NCI-H187 treated with DMSO at 0.1 percent for 48 hours (cell line): ENCODE measurements around the gene TMIE.

Experiments used
- DNase-seq: peaks from one replicate; lab custom pipeline; 2025; lab: John Stamatoyannopoulos, UW

The TMIE gene

DNA sequence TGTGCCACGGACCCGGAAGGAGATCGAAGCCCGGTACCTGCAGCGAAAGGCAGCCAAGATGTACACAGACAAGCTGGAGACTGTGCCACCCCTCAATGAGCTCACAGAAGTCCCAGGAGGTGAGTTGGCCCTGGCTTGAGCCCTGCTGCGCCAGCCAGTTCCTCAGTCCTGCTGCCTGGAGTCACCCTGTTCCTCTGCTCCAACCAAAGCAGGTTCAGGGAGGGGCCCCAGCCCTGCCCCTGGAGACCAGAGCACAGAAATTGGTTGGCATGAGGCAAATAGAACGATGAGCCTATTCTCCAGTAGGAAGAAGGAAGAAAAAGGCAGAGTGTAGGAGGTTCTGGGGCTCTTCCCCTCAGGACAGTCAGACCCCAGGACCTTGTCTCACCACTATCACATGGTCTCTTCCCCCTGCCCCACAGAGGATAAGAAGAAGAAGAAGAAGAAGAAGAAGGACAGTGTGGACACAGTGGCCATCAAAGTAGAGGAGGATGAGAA is 8.0 kb downstream of the TMIE start:
- no peak for DNase-seq

DNA sequence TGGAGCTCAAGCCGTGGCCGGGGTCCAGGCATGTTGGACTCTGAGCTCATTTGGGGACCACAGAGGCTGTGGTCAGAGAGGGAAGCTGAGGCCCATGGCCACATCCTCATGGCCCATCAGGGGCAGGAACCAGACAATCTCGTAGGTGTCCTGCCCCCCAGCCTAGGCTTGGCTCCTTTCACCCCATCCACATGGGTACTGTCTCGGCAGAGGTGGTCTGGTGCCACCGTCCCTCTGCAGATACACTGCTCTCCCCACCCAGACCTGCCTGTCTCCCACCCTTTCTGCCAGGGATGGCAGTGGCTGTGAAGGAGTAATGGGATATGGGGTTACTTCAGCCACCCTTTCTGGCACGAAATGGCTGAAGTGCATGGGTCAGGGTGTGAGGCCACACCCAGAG is 8.5 kb downstream of the TMIE start:
- DNase-seq = no peak

DNA sequence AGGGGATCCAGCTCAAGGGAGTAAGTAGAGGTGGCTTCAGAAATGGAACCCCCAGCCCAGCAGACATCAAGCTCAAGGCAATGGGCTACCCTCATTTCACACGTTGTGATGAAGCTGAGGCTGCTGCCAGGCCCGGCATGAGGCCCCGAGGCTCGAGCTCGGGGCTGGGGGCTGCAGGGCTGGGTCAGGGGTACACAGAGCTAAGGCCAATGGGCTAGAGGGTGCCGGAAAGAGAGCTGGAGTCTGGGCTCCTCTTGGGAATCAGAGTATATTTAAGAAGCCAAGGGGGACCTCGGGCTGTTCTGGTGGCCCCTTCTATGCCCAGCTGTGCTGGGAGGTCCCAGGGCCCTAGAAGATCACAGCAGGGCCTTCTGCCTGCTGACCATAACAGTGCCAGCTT is 9.0 kb downstream of the TMIE start:
- no peak for DNase-seq

DNA sequence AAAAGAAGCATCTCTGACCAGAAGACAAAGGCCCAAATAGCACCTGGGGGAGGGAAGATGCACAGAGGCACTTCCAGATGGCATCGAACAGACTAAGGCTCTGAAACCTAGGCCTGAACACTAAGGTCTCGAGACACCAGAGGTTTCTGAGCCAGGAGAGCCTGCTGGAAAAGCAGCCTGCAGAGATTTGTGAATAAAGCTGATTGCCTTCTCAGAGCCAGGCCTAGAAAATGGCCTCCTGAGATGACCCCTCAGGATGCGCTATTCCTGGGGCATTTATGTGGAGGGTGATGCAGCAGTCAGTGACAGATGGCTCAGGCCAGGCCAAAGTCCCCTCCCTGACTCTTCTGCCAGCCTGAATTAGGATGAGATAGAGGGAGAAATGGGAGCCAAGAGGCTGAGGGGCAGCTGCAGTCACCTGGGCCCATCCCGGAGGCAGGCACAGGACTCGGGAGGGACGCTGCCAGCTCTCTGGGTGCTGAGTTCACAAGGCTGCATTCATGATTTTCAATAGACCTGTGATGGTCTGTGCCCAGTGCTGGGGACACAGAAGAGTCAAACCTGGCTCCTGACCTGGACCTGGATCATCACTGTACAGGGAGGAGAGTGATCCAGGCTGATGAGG is 9.6 kb downstream of the TMIE start:
- DNase-seq = no peak

DNA sequence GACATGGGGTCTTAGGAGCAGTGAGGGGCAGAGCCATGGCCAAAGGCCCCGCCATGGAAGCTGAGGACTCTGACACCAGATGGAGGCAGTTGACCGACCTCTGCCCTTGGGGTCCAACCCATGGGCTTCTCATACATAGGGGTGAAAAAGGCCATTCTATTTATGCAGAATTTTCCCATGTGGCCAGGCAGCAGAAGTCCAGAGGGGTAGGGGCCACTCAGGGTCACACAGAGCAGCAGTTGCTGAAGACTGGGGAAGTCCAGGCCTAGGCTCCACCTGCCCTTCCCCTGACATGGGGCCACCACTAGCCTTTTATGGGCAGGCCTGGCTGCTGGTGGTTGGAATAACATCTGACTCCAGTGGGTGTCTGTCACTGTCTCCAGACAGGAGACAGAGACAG is 10.1 kb downstream of the TMIE start:
- no peak for DNase-seq

DNA sequence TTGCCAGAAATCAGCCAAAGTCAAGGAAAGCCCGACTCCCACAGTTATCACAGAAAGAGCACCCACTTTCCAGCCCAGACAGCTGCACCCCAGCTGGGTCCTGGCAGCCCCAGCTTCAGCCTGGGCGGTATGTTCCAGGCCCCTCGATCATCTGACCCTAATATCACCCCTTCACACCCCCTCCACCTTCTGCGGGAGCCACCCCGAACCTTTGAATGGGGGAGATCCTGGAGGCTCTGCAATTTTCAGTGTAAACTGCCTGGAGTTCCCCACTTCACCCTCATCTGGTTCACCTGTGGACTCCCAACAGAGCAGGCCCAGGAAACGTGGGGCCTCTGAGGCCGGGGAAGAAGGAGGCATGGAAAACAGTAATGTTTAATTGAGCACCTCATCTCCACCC is 10.6 kb downstream of the TMIE start:
- DNase-seq = no peak

DNA sequence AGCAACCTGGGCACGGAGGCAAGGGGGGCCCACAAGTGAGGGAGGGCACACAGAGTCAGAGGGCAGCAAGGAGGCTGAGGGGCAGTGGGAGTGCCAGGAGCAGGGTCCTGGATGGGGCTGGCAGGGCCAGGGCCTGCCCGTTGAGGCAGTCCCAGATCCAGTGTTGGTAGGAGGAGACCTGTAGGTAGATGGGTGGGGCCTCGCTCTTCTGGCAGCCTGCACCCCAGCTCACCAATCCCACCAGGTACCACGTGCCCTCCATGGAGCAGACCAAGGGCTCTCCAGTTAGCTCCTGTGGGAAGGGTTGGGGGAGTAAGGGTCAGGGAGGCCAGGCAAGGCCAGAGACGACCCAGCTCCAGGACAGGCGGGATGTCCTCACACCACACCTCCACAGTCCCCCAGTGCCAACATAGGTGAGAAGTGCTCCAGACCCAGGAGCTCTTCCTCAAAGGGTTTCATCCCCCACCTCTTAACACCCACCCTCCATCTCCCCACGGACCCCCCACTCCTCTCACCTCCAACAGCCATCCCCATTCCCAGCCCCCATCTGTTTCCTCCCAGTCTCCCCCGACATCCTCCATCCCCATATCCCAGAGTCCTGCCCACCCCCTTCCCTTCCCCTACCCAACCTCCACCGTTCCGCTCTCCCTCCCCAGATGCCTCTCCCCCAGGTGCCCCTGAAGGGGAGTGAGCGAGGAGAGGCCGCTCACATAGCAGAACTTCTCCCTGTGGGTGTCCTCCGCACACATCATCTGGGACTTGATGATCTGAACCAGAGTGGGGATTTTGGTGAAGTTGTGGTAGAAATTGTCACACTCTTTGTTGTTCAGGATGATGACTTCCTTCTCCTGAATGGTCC is 11.2 kb downstream of the TMIE start:
- DNase-seq = no peak

DNA sequence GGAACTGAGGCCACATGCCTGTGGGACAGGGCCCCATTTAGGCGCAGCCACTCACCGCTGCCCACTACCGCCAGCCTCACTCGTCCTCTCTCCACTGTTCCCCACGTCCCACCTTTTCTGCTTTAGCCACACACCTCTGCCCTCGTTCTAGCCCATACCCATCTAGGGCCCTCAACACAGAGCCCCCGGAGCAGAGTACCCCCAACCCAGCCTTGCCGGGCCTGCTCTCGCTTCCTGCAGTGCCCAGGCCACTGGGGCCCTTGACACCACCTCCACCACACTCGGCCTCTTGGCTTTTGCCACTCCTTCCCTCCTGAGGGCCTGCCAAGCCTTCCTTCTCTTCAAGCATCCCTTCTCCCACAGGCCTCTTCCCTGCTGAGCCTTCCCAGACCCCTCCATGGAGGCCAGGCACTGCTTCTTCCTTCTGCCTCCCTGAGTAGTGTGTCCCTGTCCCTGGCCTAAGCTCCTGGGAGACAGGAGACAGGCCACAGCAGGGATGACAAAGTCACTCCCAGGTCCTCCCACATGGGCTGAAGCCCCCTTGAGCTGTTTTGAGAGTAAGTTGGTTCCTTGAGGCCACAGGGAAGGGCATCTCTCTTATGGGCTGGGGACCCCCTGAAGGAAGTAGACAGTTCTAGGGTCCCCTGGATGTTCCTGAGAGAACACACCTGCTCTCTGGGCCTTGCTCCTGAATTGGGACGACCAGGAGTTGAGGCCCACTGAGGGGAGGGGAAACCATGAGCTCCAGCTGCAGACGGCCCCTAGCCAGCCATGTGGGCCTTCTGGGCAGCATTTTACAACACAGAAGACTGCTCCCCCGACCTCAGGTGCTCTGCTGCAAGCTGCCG is 12.1 kb downstream of the TMIE start:
- no peak for DNase-seq

DNA sequence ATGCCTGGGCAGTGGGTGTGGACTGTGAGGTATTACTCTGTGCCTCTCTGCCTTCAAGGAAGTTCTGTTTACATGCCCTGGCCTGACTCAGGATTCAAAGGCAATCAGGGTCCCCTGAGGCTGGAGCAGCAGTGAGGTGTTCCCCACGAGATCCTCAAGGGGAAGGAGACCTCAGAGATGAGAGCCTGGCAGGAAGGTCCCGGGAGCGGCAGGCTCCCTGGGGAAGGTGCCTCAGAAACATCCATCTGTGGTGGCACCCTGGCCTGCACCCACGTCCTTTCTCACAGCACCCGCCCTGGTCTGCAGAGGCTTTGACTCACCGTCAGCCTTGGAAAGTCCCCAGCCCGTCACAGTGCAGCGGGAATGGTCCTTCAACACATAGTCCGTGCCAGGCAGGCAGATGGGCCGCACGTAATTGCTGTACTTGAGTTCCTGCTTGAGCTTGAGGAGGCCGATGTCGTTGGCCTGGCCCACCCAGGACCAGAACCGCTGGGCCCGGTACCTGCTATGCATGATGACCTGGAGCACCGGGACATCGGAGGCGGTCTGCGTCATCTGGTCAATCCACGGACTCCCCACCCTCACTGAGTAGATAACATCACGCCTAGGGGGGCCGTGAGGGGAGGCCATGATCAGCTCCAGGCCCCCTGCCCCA is 12.8 kb downstream of the TMIE start:
- no peak for DNase-seq

DNA sequence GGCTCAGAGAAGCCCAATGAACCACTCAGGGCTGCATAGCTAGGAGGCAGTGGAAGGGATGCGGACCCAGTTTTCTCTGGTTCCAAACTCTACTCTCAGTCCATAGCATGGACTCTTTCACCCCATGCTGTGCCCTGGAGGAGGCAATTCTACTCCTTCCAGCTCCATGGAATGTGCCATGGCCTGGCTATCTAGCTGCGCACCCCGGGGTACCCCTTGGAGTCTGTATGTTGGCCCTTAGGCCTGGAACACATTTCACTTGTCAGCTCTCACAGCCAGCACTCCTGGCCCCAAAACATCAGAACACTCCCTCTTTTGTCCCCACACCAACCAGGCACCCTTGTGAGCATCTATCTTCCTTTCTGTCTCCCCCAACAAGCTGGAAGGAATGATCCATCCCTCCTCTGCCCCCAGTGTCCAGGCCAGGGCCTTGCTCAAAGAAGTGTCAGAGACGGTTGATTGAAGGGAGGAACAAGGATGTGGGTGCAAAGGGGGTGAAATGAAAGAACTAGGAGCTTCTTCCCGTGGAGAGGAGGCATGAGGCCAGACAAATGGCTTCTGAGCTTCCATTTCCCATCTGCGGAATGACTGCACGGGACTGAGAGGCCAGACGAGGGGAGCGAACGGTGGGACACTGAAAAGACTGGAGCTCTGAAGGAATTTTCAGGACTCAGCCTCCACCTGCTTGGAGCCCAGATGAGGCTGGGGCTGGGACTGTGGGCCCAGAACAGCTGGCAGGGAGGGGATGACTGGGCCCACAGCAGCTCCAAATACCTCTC is 13.7 kb downstream of the TMIE start:
- DNase-seq = no peak

DNA sequence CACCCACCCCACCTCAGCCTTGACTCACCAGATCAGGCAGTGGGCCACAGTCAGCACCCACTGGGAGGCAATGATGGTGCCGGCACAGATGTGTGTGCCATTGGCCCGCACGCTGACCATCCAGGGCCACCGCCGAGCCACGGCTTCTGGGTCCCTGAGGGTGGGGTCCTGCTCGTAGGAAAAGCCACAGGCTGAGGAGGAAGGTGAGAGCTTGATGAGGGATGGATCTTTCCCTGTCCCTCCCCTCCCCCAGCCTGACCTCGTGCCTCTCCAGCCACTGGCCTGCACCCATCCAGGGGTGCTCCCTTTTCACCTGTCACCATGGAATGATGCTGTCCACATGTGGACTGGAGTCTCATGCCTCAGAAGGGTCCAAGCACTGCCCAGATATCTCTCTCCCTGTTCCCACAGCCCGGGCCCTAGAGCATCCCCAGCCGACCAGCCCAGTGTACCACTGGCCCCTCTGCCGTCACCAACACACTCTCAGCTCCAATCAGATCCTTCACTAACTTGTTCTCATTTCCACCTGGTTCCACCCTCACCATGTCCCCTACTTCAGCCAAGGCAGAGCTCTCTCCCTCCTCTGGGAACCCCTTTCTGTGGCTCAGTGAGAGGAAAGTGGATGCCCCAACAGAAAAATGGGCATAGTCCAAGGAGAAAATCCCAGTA is 14.4 kb downstream of the TMIE start:
- no peak for DNase-seq

DNA sequence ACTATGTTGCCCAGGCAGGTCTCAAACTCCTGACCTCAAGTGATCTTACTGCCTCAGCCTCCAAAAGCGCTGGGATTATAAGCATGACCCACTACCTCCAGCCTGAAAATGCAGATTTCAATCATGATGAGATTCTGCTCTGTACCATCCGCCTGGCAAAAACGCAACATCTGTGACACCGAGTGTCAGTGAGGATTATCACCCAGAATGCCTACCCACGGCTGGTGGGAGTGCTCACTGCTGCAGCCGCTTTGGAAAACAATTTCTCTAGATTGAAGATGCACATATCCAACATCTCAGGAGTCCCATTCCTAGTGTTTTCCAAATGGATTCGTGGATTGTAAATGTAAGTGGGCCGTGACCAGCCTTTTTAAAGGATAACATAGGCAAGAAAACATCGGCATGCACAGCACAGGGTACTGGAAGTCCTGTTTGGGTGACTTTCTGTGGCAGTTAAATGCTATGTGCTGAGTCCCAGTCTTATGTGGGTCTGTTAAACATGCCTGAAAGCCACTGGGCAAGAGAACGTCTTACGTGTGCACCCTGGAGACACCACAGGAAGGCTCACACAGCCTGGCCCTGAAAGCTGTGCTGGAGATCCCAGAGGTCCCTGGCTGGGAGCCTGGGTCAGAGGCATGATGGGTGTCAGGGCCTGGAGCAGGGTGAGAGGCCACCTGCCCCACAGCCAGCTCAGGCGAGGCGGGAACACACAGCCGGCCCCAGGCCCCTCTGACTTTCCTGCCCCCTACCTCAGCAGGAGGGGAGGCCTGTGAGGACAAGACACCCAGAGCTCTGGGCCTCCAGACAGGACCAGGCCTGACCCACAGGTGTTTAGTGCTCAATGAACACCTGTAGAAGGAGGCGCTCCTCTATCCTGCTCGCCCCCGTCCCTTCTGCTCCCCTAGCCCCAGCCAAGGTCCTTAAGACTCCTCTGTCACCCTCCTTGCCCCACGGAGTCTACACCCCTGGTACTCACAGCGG is 15.6 kb downstream of the TMIE start:
- no peak for DNase-seq

DNA sequence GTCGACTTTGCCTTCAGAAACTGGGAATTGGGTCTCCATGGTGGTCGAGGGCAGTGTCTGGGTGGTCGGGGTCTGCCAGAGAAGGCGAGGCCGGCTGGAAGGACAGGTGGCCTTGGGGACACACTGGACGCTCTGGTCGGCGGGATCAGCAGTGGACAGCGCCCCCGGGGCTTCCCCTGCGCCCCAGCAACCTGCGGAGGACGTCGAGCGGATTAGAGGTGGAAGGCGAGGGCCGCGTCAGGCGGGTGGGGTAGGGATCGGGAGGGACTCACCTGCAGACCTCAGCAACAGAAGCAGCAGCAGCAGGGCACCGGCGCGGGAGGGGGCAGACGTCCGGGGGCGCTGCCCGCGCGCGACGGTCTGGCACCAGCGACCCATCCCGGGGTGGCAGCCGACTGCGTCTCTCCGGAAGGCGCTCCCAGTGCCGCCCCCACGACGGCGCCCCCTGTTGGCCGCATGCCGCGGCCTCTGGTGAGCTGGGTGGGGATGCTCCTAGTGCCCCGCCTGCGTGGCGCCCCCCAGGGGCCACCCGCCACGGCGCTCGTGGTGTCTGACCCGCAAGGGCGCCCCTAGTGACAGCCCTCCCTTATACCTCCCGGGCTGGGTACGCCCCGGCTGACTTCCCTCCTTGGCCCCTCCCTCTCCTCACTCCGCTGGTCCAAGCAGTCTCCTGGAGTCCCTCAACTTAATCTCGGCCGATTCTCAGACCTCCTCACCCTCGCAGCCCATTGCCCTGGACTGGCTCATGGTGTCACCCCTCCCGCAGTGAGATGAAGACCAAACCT is 16.4 kb downstream of the TMIE start, which contains the start of gene PRSS50:
Gene PRSS50, minus strand, starts transcription at position 423 of the 785 bp plus-strand sequence. Its CDS starts 45 bp downstream, at position 378.
- DNase-seq = no peak

DNA sequence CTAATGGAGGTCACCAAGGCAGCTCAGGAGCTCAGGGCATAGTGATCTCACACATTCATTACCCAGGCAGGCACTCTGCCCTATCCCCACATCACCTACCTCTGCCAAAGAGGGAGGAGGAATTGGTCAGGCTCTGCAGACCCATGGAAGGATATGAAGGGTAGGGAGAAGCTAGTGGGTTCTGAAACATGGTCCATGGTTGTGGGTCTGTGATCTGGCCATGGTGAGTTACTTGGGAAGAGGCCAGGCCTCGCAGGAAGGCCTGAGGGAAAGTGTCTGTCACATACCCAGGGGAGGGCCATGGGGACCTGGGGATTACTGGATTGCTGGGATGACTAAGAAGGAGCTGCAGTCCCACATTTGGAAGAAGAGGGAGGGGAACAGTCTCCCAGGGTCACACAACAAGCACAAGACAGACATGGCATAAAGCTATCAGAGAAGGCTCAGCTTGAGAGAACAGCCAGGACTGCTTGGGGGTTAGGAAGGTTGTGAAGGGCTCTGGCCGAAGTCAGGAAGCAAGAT is 17.9 kb downstream of the TMIE start:
- no peak for DNase-seq

DNA sequence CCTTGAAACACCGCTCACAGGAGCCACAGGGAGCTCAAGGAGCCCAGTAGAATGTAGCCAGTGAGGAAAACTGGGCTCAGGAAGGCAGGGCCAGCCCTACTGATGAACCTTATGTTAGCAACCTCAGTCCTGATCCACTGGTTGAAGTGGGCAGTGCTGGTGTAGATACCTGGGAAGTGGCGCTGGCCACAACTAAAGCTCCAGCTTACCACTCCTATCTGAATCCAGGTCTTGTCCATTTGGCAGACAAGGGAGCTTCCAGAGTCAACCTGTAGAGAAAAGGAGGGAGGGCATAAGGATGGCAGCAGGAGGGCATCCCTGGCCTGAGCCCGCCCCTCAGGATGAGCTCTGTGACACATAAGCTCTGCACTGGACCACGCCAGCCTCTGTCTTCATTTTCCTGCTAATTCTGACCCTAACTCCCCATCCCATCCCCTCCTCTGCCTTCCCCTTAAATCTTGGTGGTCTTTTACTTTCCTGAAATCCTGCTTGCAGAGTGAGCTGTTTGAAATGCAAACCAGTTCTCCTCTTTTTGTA is 18.6 kb downstream of the TMIE start:
- no peak for DNase-seq

DNA sequence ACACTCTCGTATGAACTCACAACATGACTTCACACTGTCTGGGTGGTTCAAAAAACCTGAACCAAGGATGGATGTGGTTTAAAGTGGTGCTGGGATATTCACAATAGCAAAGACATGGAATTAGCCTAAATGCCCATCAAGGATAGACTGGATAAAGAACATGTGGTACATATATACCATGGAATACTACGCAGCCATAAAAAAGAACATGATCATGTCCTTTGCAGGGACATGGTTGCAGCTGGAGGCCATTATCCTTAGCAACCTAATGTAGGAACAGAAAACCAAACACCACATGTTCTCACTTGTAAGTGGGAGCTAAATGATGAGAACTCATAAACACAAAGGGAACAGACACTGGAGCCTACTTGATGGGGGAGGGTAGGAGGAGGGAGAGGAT is 19.8 kb downstream of the TMIE start:
- DNase-seq = no peak

DNA sequence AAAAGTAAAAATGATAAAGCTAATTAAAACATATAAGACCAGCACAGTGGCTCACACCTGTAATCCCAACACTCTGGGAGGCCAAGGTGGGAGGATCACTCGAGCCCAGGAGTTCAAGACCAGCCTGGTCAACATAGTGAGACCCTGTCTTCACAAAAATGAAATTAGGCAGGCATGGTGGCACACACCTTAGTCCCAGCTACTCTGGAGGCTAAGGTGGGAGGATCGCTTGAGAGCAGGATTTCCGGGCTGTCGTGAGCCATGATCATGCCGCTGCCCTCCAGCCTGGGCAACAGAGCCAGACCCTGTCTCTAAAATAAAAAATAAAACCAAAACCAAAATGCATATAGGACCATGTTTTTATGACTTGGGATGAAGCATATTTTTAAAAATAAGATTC is 21.3 kb downstream of the TMIE start:
- no peak for DNase-seq

DNA sequence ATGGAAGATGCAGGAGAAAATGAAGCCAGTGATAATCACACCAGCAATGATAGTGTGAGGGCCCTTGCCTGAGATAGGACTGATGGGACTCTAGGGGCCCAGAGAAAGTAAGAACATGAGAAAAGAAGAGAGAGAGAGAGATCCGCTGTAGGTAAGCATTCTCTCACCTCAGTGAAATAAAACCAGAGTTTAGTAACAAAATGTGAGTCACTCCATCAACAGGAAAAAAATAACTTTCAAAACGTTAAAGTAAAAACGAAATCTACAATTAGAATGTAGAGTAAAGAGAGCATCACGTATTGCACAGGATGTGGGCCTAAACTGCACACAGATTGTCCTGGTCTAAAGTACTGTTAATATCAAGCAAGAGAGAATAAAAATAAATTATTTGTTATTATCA is 23.2 kb downstream of the TMIE start:
- no peak for DNase-seq
